Measurements from ENCODE around the gene SPRR1A.

DNA sequence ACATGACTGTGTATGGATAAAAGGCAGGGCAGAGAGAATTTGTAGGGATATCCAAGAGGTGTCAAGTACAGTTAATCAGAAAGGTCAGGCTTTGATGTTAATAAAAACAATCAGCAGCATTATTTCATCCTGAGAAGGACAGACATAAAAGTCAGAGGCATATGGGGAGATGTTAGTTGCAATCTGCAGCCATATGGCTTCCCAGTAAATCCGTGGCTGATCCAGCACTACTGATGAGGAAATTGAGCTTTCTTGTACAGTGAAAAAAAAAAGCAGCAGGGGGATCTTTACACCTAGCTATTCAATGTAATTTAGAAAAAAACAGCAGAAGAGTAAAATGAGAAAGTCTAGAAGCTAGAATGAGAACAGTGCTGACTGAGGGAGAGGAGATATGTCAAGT, 44.9 kb downstream of the SPRR1A start:
- no peak for TF ChIP-seq POLR2A (IDR thresholded peaks at IDR 0.05)
- no peak for TF ChIP-seq CTCF (IDR thresholded peaks at IDR 0.05)
